ENCODE results near the gene CXCR6.

Gene CXCR6

GRCh38 chr3:45964139-45964538, 20.9 kb downstream of the CXCR6 start:
- in situ Hi-C loops (cut with MboI; ENCODE audit: low sequenced_read_pairs), result no loop called here

DNA sequence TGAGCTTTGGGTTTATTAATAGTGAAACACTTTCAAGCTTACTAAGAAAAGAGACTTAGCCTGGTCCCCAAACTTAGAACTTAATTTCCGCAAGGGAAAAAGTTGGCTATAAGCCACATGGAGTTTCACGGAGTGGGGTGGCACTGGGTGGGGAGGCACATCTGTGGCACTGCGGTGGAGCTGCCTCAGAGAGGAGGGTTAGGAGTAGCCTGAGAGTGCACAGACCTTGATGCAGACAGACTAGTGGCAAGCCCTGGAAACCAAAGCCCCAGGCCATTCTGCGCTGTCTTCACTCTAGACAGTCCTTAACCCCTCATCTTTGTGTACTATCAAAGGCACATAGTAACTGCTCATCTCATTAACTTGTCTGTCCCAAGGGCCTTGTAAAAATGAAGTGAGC, 22.0 kb downstream of the CXCR6 start:
- in situ Hi-C loops (cut with MboI; ENCODE audit: low sequenced_read_pairs), result no loop called here

GRCh38 chr3:45965653-45966052, 22.4 kb downstream of the CXCR6 start:
- in situ Hi-C loops (cut with MboI; ENCODE audit: low sequenced_read_pairs), result no loop called here

DNA sequence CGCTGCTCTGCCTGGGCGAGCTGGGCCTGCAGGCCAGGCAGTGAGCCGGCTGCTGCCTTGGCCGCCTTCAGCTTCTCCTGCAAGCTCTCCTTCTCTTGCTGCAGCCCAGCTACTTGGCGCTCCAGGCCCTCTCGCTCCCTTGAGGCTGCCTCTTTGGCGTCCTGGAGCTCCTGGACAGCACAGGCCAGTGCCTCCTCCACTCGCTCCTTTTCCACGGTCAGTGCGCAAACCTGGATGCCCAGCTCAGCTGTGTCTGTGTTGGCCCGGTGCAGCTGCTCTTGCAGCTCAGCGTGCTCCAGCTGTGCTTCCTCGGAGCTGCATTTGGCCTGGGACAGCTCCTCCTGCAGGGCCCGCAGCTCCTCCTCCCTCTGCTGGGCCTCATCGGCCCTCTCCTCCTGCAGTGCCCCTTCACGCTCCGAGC, 23.1 kb downstream of the CXCR6 start:
- in situ Hi-C loops (cut with MboI; ENCODE audit: low sequenced_read_pairs), result no loop called here

GRCh38 chr3:45966950-45967640, 23.8 kb downstream of the CXCR6 start:
- in situ Hi-C loops (cut with MboI; ENCODE audit: low sequenced_read_pairs), result no loop called here

GRCh38 chr3:45967724-45968123, 24.5 kb downstream of the CXCR6 start:
- in situ Hi-C loops (cut with MboI; ENCODE audit: low sequenced_read_pairs), result no loop called here

DNA sequence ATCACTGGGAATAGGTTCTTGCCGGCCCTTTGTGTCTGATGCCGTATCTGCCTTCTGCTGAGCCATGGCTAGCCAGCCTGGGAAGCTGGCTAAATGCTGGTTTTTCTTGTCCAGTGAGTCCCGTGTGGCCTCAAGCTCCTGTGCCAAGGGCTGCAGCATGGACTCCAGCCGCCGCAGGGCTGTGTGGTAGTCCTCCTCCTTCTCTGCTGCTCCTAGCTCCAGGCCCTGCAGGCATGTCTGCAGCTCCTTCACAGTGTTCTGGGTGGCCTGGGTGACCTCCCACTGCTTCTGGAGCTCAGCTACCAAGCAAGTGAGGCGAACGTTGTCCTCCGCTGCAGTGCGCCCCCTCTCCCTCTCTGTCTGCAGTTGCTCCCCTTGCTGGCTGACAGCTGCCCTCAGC, 24.9 kb downstream of the CXCR6 start:
- in situ Hi-C loops (cut with MboI; ENCODE audit: low sequenced_read_pairs), result no loop called here

- in situ Hi-C loops (cut with MboI; ENCODE audit: low sequenced_read_pairs), result no loop called here
Observed at GRCh38 chr3:45968706-45969105, 25.4 kb downstream of the CXCR6 start.

- in situ Hi-C loops (cut with MboI; ENCODE audit: low sequenced_read_pairs), result no loop called here
Observed at GRCh38 chr3:45969116-45969515, 25.9 kb downstream of the CXCR6 start.

DNA sequence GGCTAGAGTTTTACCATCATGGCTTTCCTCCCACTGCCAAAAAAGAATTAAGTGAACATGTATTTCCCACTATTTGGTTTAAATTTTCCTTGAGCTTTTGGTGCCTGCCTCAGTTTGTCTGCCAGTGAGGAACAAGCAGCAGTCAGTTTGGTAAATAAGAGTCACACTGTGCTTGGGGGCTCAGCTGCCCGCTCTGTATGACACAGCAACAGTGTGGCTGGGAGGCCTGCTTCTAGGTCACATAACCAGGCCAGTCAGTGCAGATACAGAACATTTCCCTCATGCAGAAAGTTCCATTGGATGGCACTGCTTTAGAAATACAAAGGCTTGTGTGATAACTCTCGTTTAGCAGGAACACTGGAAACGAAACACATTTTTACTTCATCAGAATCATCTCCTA, 26.7 kb downstream of the CXCR6 start:
- in situ Hi-C loops (cut with MboI; ENCODE audit: low sequenced_read_pairs), result no loop called here

- in situ Hi-C loops (cut with MboI; ENCODE audit: low sequenced_read_pairs), result no loop called here
Observed at GRCh38 chr3:45972534-45973402, 29.5 kb downstream of the CXCR6 start.

- in situ Hi-C loops (cut with MboI; ENCODE audit: low sequenced_read_pairs), result no loop called here
Observed at GRCh38 chr3:45974686-45975085, 31.4 kb downstream of the CXCR6 start.

- in situ Hi-C loops (cut with MboI; ENCODE audit: low sequenced_read_pairs), result no loop called here
Observed at GRCh38 chr3:45975686-45976085, 32.4 kb downstream of the CXCR6 start.

- in situ Hi-C loops (cut with MboI; ENCODE audit: low sequenced_read_pairs), result no loop called here
Observed at GRCh38 chr3:45976191-45977091, 33.2 kb downstream of the CXCR6 start.

DNA sequence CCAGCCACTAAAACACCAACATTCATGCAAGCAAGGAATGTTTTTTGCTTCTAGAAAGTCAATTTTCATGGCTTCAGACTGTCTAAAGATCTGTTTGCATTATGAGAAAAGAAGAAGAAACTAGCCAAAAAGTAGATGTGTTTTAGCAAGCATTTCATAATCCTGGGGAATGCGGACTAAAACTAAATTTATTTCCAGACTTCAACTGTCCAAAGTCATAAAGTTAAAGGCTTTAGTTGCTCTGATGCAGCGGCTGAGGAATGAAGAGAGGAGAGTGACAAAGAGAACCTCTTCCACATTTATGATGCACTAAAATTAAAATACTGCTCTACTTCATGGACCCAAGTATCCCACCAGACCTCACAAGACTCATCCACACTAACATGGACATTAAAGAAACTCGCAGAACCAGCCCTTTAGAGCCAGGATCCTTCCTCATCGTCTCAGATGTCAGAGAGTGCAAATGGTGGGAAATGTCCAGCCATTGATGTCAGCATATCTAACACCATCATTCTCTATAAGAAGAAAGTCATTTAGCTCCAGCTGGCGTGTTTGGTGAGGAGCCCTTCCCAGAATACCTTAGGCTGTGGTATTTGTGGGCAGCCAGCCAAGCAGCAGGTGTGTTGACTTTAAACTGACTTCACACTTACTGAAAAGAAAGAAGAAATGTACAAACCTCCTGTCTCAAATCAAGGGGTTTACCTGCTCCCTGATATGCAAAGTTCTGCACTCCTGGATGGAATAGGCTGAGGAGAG, 34.9 kb downstream of the CXCR6 start:
- in situ Hi-C loops (cut with MboI; ENCODE audit: low sequenced_read_pairs), result no loop called here

- in situ Hi-C loops (cut with MboI; ENCODE audit: low sequenced_read_pairs), result no loop called here
Observed at GRCh38 chr3:45979378-45979777, 36.1 kb downstream of the CXCR6 start.

GRCh38 chr3:45980229-45980813, 37.1 kb downstream of the CXCR6 start:
- in situ Hi-C loops (cut with MboI; ENCODE audit: low sequenced_read_pairs), result no loop called here

DNA sequence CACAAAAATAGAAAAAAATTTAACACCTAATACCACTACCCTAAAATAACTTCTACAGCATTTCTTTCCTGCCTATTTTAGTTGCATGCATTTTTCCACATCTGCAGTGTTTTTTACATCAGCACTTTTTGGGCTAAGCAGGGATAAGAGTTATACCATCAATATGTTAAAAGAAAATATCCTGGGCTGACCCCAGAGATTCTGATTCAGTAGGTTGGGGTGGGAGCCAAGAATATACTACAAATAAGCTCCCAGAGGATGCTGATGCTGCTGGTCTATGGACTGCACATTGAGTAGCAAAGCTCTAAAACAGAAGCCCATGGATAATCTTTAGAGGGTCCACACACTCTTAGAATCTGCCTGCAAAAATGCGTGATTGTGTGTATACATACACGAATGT, 37.6 kb downstream of the CXCR6 start:
- in situ Hi-C loops (cut with MboI; ENCODE audit: low sequenced_read_pairs), result no loop called here

GRCh38 chr3:45981346-45982074, 38.2 kb downstream of the CXCR6 start:
- in situ Hi-C loops (cut with MboI; ENCODE audit: low sequenced_read_pairs), result no loop called here

GRCh38 chr3:45983770-45984169, 40.5 kb downstream of the CXCR6 start:
- in situ Hi-C loops (cut with MboI; ENCODE audit: low sequenced_read_pairs), result no loop called here
